ENCODE results near the gene NRG3.

- TF ChIP-seq ZFP3 (CRISPR knock-in tag; IDR thresholded peaks at IDR 0.05) (no peak), ARNTL (CRISPR knock-in tag; IDR thresholded peaks at IDR 0.05; ENCODE audit: borderline replicate concordance, low read depth) (no peak), ZNF565 (CRISPR knock-in tag; conservative IDR thresholded peaks at IDR 0.05; ENCODE audit: low read depth) (no peak), ZC3H10 (CRISPR knock-in tag; IDR thresholded peaks at IDR 0.05) (no peak), ESRRG (CRISPR knock-in tag; IDR thresholded peaks at IDR 0.05) (no peak)
These were observed 734.9 kb downstream of the NRG3 start for GRCh38 chr10:82609845-82610244.
